H1 (cell line): ENCODE data around the gene BSG. TPM values are rescaled to one million over a fixed set of nuclear protein-coding genes. Genes with fewer than 3 reads are reported as not detected.

Source experiments
- GABPA ChIP-seq: IDR thresholded peaks from 2 replicates; pipeline ENCODE4 v1.6.1; 2011; ENCODE audit warnings: mild to moderate bottlenecking, low read length, moderate library complexity, borderline replicate concordance; ENCODE audit not compliant: insufficient read depth
- JUND ChIP-seq: IDR thresholded peaks from 2 replicates; pipeline ENCODE4 v1.6.1; 2011; ENCODE audit warnings: mild to moderate bottlenecking, improper control_type of control experiment, low read length
- POLR2AphosphoS5 ChIP-seq: IDR thresholded peaks from 2 replicates; pipeline ENCODE4 v1.6.1; 2011; ENCODE audit warnings: low read depth, low read length
- polyA plus RNA-seq, 7 experiments: library from polyadenylated mRNA; depleted of rRNA in 3 of 7; stranded (reverse) in 5 of 7; unstranded in 2 of 7; fragments of >200 nt in 5 of 7; fragments of 200-250 nt in 2 of 7; gene quantifications; 1 replicate in 5 of 7; 2 replicates in 1 of 7; 4 replicates in 1 of 7; pipeline versions ENCODE4 v1.2.1 to v1.2.3, GENCODE V29; 2011 to 2013; ENCODE audit warnings: missing spikeins in 2 of 7, mixed read lengths in 2 of 7
- total RNA-seq: library from RNA; stranded (reverse); fragmentation: NEBNext Ultra II Directional; extraction: Animal tissue kit (Norgen Biotek cat#: 25700); gene quantifications from 2 replicates; pipeline ENCODE4 v1.2.1, GENCODE V29; 2021

The BSG gene
- total and polyA plus RNA-seq, 2 of the 8 experiments (the other 6 are each of a cell fraction or from before 2014, with no cell fraction given), result 726 to 1,055 TPM

DNA sequence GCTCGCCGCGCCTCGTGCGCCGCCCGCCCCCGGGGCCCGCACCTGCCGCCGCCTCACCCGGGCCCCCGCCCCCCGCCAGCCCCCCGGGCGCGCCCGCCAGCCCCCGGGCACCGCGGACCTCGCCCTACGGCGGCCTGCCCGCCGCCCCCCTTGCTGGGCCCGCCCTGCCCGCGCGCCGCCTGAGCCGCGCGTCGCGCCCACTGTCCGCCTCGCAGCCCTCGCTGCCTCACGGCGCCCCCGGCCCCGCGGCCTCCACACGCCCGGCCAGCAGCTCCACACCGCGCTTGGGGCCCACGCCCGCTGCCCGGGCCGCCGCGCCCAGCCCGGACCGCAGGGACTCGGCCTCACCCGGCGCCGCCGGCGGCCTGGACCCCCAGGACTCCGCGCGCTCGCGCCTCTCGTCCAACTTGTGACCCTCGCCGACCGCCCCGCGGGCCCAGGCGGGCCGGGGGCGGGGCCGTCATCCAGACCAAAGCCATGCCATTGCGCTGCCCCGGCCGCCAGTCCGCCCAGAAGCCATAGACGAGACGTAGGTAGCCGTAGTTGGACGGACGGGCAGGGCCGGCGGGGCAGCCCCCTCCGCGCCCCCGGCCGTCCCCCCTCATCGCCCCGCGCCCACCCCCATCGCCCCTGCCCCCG, 43.8 kb downstream of the BSG start (continued):
- no peak for TF ChIP-seq GABPA
- TF ChIP-seq JUND, result no peak
- TF ChIP-seq POLR2AphosphoS5, result no peak
